ENCODE data around the gene NDUFB4. TPM values are rescaled to one million over a fixed set of nuclear protein-coding genes. Genes with fewer than 3 reads are reported as not detected.

The NDUFB4 gene
- total RNA-seq, 1 donor from 2014 or later: 107 TPM

DNA sequence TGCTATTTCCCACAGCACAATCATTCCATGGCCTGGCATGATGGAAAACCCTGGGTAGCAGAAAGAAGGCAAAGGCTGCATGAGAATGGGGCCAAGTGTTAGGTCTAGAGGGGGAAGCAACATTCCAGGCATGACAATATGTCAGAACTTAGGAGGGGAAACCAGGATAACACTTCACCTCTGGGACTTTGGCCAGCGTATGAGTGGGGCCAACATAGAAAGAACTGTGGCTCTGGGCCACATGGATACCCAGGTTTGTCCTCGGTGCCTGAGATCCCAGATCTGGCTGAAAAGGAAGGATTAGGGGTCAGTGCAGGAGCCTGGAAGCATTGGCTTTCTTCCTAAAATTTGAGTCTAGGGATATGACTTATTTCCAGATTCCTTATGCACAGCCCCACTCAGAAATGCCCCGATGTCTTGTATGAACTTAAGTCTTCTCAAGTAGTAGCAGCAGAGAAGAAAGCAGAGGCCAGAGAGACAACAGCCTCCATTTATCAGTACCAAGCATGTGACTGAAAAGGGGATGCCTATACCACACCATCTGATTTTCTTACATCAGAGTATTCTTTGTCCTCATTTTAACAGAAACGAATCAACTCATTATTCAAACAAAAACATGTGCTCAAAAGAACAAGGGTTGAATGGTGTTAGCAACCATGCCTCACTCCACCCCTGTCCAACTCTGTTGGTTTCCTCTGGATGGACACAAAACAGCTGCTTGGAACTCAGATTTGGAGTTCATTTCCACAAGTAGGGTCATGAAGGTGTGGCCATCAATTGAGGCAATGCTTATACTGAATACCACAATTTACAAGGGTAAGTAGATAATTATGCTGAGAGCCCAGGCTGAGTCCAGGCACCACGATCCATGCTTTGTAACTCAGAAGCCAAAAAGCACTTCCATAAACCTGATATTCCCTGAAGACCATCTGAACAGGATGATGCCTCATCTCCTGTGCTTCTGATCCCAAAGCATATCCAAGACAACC, 43.7 kb upstream of the NDUFB4 start:
- Mint-ChIP-seq H3K27me3 (ENCODE audit: low read depth, unreplicated experiment) (no peaks in the 10 kb centered on the region), H3K9me3 (ENCODE audit: unreplicated experiment) (peaks cover 2% of the 10 kb centered on the region), H3K27ac (ENCODE audit: unreplicated experiment) (no peak overlapping the region), H3K4me3 (ENCODE audit: unreplicated experiment) (no peak overlapping the region), H3K36me3 (ENCODE audit: low read depth, unreplicated experiment) (peaks cover 4% of the 10 kb centered on the region), H3K4me1 (ENCODE audit: low read depth, unreplicated experiment) (peaks cover 2% of the 10 kb centered on the region)
- DNase-seq (ENCODE audit: low read depth) (no peak), FAIRE-seq (no peak)
- no peak overlapping the region for H3K9ac ChIP-seq (ENCODE audit: low read length)
- H3K79me2 ChIP-seq (ENCODE audit: insufficient read depth, low read length): no peaks in the 10 kb centered on the region
- H3K4me3 ChIP-seq (ENCODE audit: insufficient read depth, low read depth, low read length): no peak overlapping the region
- TF ChIP-seq, protein P1, sequence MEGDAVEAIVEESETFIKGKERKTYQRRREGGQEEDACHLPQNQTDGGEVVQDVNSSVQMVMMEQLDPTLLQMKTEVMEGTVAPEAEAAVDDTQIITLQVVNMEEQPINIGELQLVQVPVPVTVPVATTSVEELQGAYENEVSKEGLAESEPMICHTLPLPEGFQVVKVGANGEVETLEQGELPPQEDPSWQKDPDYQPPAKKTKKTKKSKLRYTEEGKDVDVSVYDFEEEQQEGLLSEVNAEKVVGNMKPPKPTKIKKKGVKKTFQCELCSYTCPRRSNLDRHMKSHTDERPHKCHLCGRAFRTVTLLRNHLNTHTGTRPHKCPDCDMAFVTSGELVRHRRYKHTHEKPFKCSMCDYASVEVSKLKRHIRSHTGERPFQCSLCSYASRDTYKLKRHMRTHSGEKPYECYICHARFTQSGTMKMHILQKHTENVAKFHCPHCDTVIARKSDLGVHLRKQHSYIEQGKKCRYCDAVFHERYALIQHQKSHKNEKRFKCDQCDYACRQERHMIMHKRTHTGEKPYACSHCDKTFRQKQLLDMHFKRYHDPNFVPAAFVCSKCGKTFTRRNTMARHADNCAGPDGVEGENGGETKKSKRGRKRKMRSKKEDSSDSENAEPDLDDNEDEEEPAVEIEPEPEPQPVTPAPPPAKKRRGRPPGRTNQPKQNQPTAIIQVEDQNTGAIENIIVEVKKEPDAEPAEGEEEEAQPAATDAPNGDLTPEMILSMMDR (IDR thresholded peaks at IDR 0.05; ENCODE audit: insufficient read depth, low read depth, low read length): no peak
- no peak for TF ChIP-seq EZH2 (IDR thresholded peaks at IDR 0.05; ENCODE audit: insufficient read depth, low read length)
- H4K20me1 ChIP-seq (ENCODE audit: insufficient read depth, low read length): no peaks in the 10 kb centered on the region
- no peak overlapping the region for H3K27ac ChIP-seq (ENCODE audit: low read depth, low read length)
- H3K9me3 ChIP-seq (ENCODE audit: insufficient read depth, low read depth, low read length): no peaks in the 10 kb centered on the region
- H3K4me2 ChIP-seq (ENCODE audit: low read length): no peak overlapping the region
- no peaks in the 10 kb centered on the region for H3K36me3 ChIP-seq (ENCODE audit: insufficient read depth, low read length)
- H3K4me1 ChIP-seq (ENCODE audit: insufficient read depth, low read length): no peaks in the 10 kb centered on the region
- H3K27me3 ChIP-seq (ENCODE audit: insufficient read depth, low read length): no peaks in the 10 kb centered on the region
- H2AFZ ChIP-seq (ENCODE audit: low read depth, low read length): no peak overlapping the region

DNA sequence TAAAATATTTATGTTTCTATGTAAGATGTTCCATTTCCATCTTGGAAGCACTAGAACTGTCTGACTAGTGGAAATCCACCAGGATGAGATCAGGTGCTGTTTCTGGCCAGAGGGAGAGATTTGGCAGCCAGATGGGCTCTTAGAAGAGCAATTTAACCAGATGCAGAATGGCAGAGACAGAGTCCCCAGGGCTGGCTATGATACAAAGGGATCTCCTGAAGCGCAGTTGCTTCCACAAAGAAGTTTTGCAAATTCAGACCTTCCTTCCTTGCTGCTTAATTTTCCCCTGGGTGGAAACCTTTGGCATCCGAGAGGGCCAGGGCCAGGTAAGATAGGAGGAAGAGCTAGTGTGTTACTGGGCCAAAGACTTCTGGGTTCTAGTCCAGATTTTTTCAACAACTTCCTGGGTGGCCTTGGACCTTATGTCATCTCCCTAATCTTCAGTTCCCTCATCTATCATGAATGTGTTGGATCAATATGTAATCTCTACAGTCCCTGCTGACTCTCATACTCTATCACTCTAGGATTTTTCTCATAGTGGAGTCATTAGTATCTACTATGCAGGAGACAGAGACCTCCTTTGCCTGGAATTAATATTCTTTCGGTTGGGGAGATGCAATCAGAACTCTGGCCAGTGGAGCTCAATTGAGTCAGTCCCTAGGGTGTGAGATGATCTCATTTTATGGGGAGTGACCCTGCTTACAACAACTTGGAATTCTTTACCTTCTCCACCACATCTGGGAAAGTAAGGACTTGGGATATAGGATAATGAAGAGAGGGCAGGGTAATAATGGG, 41.1 kb upstream of the NDUFB4 start:
- no peaks in the 10 kb centered on the region for H3K79me2 ChIP-seq (ENCODE audit: insufficient read depth, low read length)
- peak; percentile 59 for FAIRE-seq
- no peaks in the 10 kb centered on the region for H3K36me3 ChIP-seq (ENCODE audit: insufficient read depth, low read length)
- no peak overlapping the region for H3K27ac Mint-ChIP-seq (ENCODE audit: unreplicated experiment)
- no peak overlapping the region for H3K27ac ChIP-seq (ENCODE audit: low read depth, low read length)
- H3K27me3 ChIP-seq (ENCODE audit: insufficient read depth, low read length): no peaks in the 10 kb centered on the region
- H3K9me3 ChIP-seq (ENCODE audit: insufficient read depth, low read depth, low read length): no peaks in the 10 kb centered on the region
- H3K9ac ChIP-seq (ENCODE audit: low read length): no peak overlapping the region
- H3K4me3 ChIP-seq (ENCODE audit: insufficient read depth, low read depth, low read length): no peak overlapping the region
- no peak for TF ChIP-seq EZH2 (IDR thresholded peaks at IDR 0.05; ENCODE audit: insufficient read depth, low read length)
- TF ChIP-seq, protein P1 (IDR thresholded peaks at IDR 0.05; ENCODE audit: insufficient read depth, low read depth, low read length): no peak
- no peak overlapping the region for H3K4me2 ChIP-seq (ENCODE audit: low read length)
- peaks cover 8% of the 10 kb centered on the region for H3K4me1 Mint-ChIP-seq (ENCODE audit: low read depth, unreplicated experiment)
- H3K9me3 Mint-ChIP-seq (ENCODE audit: unreplicated experiment): peaks cover under 1% of the 10 kb centered on the region
- DNase-seq (ENCODE audit: low read depth): no peak
- H3K36me3 Mint-ChIP-seq (ENCODE audit: low read depth, unreplicated experiment): peaks cover 4% of the 10 kb centered on the region
- peaks cover 17% of the 10 kb centered on the region for H3K4me1 ChIP-seq (ENCODE audit: insufficient read depth, low read length)
- no peaks in the 10 kb centered on the region for H3K27me3 Mint-ChIP-seq (ENCODE audit: low read depth, unreplicated experiment)
- H2AFZ ChIP-seq (ENCODE audit: low read depth, low read length): no peak overlapping the region
- no peak overlapping the region for H3K4me3 Mint-ChIP-seq (ENCODE audit: unreplicated experiment)
- H4K20me1 ChIP-seq (ENCODE audit: insufficient read depth, low read length): no peaks in the 10 kb centered on the region

All from astrocyte (in vitro differentiated cells and primary cell).